HT-29 (cell line): Measurements from ENCODE around the gene NCOA5. TPM values are rescaled to one million over a fixed set of nuclear protein-coding genes. Genes with fewer than 3 reads are reported as not detected.
A peak's percentile ranks its signal among the peaks of the same experiment; 100 is the strongest.

Experiments
- DNase-seq: peaks from one replicate; pipeline ENCODE4 v3.0.0-alpha.2; 2015; ENCODE audit warnings: low spot score
- total RNA-seq: library from RNA; depleted of rRNA; stranded (reverse); fragments of >200 nt; shearing (Covaris generic); gene quantifications from 2 replicates; pipeline ENCODE4 v1.2.3, GENCODE V29; 2014; rRNA removed

NCOA5 gene
- total RNA-seq, 1 experiment from 2014 or later: 20.3 TPM

GRCh38 chr20:46018112-46018511 lies 71.7 kb downstream of the NCOA5 start:
- no peak for DNase-seq

DNA sequence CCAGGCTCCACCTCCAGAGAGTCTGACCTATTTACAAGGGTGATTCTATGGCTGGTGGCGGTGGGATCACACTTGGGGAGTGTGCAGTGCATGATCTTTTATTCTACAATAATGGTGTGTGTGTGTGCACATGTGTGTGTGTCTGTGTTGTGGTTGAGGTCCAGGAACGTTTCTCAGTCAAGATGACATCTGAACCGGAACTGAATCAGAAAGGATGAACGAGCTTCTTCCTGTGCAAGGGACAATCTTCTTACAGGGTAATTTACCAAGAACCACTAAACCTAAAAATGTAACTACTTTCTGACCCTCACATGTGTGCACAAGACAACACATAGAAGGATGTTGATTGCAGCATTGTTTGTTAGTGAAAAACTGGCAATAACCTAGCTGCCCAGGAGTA lies 72.5 kb downstream of the NCOA5 start:
- no peak for DNase-seq

DNA sequence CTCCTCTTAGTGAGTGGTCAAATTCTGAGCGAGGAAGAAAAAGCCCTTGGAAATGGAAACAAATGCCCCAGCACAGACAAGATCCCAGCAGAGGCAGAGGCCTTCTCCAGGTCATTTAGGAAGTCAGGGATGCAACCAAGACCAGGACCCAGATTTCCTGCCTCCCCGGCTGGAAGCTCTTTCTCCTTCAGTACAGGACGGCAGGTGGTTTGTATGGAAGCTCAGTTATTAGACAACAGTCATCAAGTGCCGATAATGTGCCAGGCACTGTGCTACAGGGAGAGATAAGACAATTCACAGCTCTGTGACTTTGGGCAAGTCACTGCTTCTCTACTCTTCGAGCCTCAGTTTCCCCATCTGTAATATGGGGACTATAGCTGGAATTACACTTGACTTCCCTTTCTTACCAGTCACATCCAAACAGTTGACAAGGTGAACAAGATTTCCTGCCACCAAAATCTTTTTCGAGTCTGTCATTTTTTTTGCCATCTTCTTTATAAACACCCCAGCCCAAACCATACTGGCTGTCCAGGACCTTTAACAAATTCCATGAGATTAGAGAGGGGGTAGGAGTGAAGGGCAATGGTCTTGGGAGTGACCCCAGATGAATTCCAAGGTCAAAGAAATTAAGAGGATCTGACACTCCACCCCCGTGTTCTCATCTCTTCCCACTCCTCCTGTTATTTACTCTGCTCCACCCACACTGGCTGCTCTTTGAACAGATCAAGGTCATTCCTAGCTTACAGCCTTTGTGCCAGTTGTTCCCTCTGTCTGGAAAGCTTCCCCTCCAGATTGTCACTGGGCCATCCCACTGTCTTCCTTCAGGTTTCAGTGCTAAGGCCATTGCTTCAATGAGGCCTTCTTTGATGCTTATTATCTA lies 75.0 kb downstream of the NCOA5 start:
- no peak for DNase-seq

GRCh38 chr20:46013829-46014516 lies 75.8 kb downstream of the NCOA5 start:
- peak; percentile 82 for DNase-seq

DNA sequence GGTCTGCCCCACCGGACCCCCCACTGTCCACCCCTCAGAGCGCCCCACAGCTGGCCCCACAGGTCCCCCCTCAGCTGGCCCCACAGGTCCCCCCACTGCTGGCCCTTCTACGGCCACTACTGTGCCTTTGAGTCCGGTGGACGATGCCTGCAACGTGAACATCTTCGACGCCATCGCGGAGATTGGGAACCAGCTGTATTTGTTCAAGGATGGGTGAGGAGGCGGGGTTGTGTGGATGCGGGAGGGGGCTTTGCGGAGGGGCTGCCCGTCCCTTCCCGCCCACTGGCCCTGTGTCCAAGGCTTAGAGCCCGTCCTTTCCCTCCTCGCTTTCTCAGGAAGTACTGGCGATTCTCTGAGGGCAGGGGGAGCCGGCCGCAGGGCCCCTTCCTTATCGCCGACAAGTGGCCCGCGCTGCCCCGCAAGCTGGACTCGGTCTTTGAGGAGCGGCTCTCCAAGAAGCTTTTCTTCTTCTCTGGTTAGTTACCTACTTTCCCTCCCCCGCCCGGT lies 76.4 kb downstream of the NCOA5 start:
- no peak for DNase-seq

DNA sequence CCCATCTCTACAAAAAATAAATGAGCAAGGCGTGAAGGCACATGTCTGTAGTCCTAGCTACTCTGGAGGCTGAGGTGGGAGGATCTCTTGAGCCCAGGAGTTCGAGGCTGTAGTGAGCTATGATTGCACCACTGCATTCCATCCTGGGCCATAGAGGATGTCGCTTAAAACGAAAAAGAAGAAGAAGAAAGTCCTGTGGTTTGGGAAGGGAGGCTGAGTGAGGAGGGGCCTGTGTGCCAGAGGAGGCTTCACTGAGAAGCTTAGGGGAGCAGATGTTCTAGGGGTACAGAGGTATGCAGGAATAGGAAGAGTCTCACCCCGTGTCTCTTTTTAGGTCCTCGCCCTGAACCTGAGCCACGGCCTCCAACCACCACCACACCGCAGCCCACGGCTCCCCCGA lies 76.8 kb downstream of the NCOA5 start:
- no peak for DNase-seq

DNA sequence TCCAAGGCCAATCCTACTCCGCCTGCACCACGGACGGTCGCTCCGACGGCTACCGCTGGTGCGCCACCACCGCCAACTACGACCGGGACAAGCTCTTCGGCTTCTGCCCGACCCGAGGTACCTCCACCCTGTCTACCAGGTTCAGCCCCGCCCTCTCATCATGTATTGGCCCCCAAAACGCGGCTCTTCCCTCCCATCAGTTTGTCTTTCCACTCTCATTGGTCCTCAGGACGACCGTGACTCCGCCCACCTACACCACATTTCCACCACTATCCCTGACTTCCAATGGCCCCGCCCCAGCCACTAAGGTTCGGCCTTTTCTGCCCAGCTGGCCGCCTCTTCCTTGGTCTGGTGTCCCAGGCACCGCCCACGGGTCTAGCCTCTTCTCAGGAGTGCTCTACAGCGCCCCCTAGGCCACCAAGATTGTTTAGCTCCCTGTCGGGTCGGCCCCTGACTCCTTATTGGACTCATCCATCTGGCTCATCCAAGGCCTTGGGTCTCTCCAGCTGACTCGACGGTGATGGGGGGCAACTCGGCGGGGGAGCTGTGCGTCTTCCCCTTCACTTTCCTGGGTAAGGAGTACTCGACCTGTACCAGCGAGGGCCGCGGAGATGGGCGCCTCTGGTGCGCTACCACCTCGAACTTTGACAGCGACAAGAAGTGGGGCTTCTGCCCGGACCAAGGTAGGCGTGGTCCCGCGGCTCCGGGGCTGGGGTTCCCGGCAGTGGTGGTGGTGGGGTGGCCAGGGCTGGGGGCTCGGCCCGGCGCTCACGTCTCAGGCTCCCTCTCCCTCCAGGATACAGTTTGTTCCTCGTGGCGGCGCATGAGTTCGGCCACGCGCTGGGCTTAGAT lies 77.9 kb downstream of the NCOA5 start:
- DNase-seq: peak; percentile 57

Other genes with a start within 250 kb of the NCOA5 start
- 93.1 and 95.4 TPM in 2 replicates for gene ACOT8, start 232.6 kb downstream of the NCOA5 start, total RNA-seq
- gene ZSWIM3, start 232.3 kb downstream of the NCOA5 start, total RNA-seq: 2.3 and 2.9 TPM in 2 replicates
- 16.1 and 20.2 TPM in 2 replicates for gene ZSWIM1, start 208.7 kb downstream of the NCOA5 start, total RNA-seq
- gene SPATA25, start 202.3 kb downstream of the NCOA5 start, total RNA-seq: 7.1 and 10.4 TPM in 2 replicates
- 8.9 and 11.4 TPM in 2 replicates for gene NEURL2, start 198.8 kb downstream of the NCOA5 start, total RNA-seq
- 151 and 162 TPM in 2 replicates for gene CTSA, start 198.6 kb downstream of the NCOA5 start, total RNA-seq
- 1.0 and 2.1 TPM in 2 replicates for gene PLTP, start 177.8 kb downstream of the NCOA5 start, total RNA-seq
- 25.5 and 31.7 TPM in 2 replicates for gene PCIF1, start 155.3 kb downstream of the NCOA5 start, total RNA-seq
- 39.2 and 44.8 TPM in 2 replicates for gene ZNF335, start 117.8 kb downstream of the NCOA5 start, total RNA-seq
- not detected in 2 replicates for gene MMP9, start 81.1 kb downstream of the NCOA5 start, total RNA-seq
- not detected in 2 replicates for gene SLC12A5, start 60.7 kb downstream of the NCOA5 start, total RNA-seq
- not detected in 2 replicates for gene CD40, start 28.4 kb upstream of the NCOA5 start, total RNA-seq
- gene CDH22, start 218.5 kb upstream of the NCOA5 start, total RNA-seq: not detected in 2 replicates